Measurements from ENCODE around the gene EPS15.

DNA sequence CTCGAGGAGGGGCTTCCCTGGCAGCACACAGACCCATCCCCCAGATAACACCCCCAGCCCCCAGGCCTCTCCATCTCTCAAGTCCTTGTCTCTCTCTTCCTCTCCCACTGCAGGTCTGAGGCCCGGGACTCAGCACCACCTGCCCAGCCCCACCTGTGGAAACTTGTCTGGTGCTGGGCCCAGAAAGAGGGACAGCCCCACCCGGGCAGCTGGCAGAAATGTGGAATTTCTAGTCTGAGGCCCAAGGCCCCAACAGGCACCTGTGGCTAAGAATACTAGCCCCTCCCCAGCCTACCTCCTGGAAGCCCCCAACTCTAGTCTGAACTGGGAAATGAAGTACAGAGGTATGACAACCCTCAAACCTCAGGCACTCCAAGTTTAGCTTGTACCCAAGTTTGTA, 204.1 kb downstream of the EPS15 start:
- TF ChIP-seq SUZ12 (IDR thresholded peaks at IDR 0.05; ENCODE audit: low read depth, low read length) (no peak), PHF21A (CRISPR knock-in tag; IDR thresholded peaks at IDR 0.05) (no peak), POLR2A (IDR thresholded peaks at IDR 0.05; ENCODE audit: insufficient read depth in 1 of 2, low read depth in 2 of 2, low read length in 2 of 2) (no peak), EZH2 (conservative IDR thresholded peaks at IDR 0.05; ENCODE audit: low read depth, low read length) (no peak), ZFX (CRISPR knock-in tag; IDR thresholded peaks at IDR 0.05; ENCODE audit: low read depth) (no peak), FOSL1 (CRISPR knock-in tag; IDR thresholded peaks at IDR 0.05; ENCODE audit: borderline replicate concordance) (no peak), FOXK2 (IDR thresholded peaks at IDR 0.05) (no peak), CHD2 (IDR thresholded peaks at IDR 0.05; ENCODE audit: low read depth, low read length) (no peak), TOE1 (CRISPR knock-in tag; IDR thresholded peaks at IDR 0.05) (no peak), HDAC2 (CRISPR knock-in tag; IDR thresholded peaks at IDR 0.05) (no peak), CENPT (CRISPR knock-in tag; IDR thresholded peaks at IDR 0.05; ENCODE audit: low read depth) (no peak)
- TF ChIP-seq, protein P1, sequence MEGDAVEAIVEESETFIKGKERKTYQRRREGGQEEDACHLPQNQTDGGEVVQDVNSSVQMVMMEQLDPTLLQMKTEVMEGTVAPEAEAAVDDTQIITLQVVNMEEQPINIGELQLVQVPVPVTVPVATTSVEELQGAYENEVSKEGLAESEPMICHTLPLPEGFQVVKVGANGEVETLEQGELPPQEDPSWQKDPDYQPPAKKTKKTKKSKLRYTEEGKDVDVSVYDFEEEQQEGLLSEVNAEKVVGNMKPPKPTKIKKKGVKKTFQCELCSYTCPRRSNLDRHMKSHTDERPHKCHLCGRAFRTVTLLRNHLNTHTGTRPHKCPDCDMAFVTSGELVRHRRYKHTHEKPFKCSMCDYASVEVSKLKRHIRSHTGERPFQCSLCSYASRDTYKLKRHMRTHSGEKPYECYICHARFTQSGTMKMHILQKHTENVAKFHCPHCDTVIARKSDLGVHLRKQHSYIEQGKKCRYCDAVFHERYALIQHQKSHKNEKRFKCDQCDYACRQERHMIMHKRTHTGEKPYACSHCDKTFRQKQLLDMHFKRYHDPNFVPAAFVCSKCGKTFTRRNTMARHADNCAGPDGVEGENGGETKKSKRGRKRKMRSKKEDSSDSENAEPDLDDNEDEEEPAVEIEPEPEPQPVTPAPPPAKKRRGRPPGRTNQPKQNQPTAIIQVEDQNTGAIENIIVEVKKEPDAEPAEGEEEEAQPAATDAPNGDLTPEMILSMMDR (CRISPR knock-in tag; IDR thresholded peaks at IDR 0.05), result no peak
- TF ChIP-seq, protein P2, sequence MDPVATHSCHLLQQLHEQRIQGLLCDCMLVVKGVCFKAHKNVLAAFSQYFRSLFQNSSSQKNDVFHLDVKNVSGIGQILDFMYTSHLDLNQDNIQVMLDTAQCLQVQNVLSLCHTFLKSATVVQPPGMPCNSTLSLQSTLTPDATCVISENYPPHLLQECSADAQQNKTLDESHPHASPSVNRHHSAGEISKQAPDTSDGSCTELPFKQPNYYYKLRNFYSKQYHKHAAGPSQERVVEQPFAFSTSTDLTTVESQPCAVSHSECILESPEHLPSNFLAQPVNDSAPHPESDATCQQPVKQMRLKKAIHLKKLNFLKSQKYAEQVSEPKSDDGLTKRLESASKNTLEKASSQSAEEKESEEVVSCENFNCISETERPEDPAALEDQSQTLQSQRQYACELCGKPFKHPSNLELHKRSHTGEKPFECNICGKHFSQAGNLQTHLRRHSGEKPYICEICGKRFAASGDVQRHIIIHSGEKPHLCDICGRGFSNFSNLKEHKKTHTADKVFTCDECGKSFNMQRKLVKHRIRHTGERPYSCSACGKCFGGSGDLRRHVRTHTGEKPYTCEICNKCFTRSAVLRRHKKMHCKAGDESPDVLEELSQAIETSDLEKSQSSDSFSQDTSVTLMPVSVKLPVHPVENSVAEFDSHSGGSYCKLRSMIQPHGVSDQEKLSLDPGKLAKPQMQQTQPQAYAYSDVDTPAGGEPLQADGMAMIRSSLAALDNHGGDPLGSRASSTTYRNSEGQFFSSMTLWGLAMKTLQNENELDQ (CRISPR knock-in tag; IDR thresholded peaks at IDR 0.05; ENCODE audit: borderline replicate concordance), result no peak
